Measurements from ENCODE around the gene PATE1. TPM values are rescaled to one million over a fixed set of nuclear protein-coding genes. Genes with fewer than 3 reads are reported as not detected.
"Not testable (repeated sequence)": the region's sequence is repeated elsewhere in the genome, so short reads cannot be mapped to it uniquely, and the experiment has no call there.

PATE1 gene
- not detected for total RNA-seq

GRCh38 chr11:125745979-125746378 lies at the start of gene PATE1:
TSS of gene PATE1 (plus strand) at chr11:125746279. CDS start at chr11:125746305, 26 bp downstream.
- Histone ChIP-seq H3K9me3 (ENCODE audit: control insufficient read depth in 3 of 3, low read length in 3 of 3) (no peaks in the 10 kb centered on the region), H3K4me3 (ENCODE audit: low read length in 3 of 3) (no peak within 1 kb of the TSS), H3K9ac (ENCODE audit: low read depth in 1 of 3, low read length in 3 of 3) (no peak within 1 kb of the TSS), H3K4me1 (ENCODE audit: control insufficient read depth in 3 of 3, insufficient read depth in 3 of 3, low read length in 3 of 3) (no peaks in the 10 kb centered on the region), H3K27ac (ENCODE audit: low read depth, low read length) (no peak within 1 kb of the TSS), H3K36me3 (ENCODE audit: control insufficient read depth in 3 of 3, insufficient read depth in 3 of 3, low read length in 3 of 3) (no peaks in the 10 kb centered on the region), H3K27me3 (ENCODE audit: control insufficient read depth in 3 of 3, insufficient read depth in 3 of 3, low read length in 3 of 3) (peaks cover 0 to 3% (median 0%) of the 10 kb centered on the region in 3 donors)

GRCh38 chr11:125701018-125701610 lies 45.0 kb upstream of the PATE1 start:
- Histone ChIP-seq H3K4me1 (ENCODE audit: control insufficient read depth in 3 of 3, insufficient read depth in 3 of 3, low read length in 3 of 3) (no peaks in the 10 kb centered on the region), H3K9me3 (ENCODE audit: control insufficient read depth in 3 of 3, low read length in 3 of 3) (no peaks in the 10 kb centered on the region), H3K4me3 (ENCODE audit: low read length in 3 of 3) (no peak overlapping the region), H3K36me3 (ENCODE audit: control insufficient read depth in 3 of 3, insufficient read depth in 3 of 3, low read length in 3 of 3) (no peaks in the 10 kb centered on the region), H3K9ac (ENCODE audit: low read depth in 1 of 3, low read length in 3 of 3) (no peak overlapping the region), H3K27ac (ENCODE audit: low read depth, low read length) (no peak overlapping the region), H3K27me3 (ENCODE audit: control insufficient read depth in 3 of 3, insufficient read depth in 3 of 3, low read length in 3 of 3) (peaks cover 0 to 7% (median 0%) of the 10 kb centered on the region in 3 donors)

GRCh38 chr11:125701858-125702621 lies 44.0 kb upstream of the PATE1 start:
- no peaks in the 10 kb centered on the region for H3K4me1 ChIP-seq (ENCODE audit: control insufficient read depth in 3 of 3, insufficient read depth in 3 of 3, low read length in 3 of 3)
- H3K4me3 ChIP-seq (ENCODE audit: low read length in 3 of 3): no peak overlapping the region
- H3K9me3 ChIP-seq (ENCODE audit: control insufficient read depth in 3 of 3, low read length in 3 of 3): no peaks in the 10 kb centered on the region

GRCh38 chr11:125704686-125705085 lies 41.4 kb upstream of the PATE1 start:
- H3K9ac ChIP-seq (ENCODE audit: low read depth in 1 of 3, low read length in 3 of 3); H3K27me3 ChIP-seq (ENCODE audit: control insufficient read depth in 3 of 3, insufficient read depth in 3 of 3, low read length in 3 of 3); H3K36me3 ChIP-seq (ENCODE audit: control insufficient read depth in 3 of 3, insufficient read depth in 3 of 3, low read length in 3 of 3); H3K27ac ChIP-seq (ENCODE audit: low read depth, low read length); H3K4me3 ChIP-seq (ENCODE audit: low read length in 3 of 3); H3K9me3 ChIP-seq (ENCODE audit: control insufficient read depth in 3 of 3, low read length in 3 of 3); H3K4me1 ChIP-seq (ENCODE audit: control insufficient read depth in 3 of 3, insufficient read depth in 3 of 3, low read length in 3 of 3): not testable (repeated sequence)

More at GRCh38 chr11:125701858-125702621, 44.0 kb upstream of the PATE1 start:
- H3K27ac ChIP-seq (ENCODE audit: low read depth, low read length): no peak overlapping the region
- H3K9ac ChIP-seq (ENCODE audit: low read depth in 1 of 3, low read length in 3 of 3): no peak overlapping the region
- H3K36me3 ChIP-seq (ENCODE audit: control insufficient read depth in 3 of 3, insufficient read depth in 3 of 3, low read length in 3 of 3): no peaks in the 10 kb centered on the region
- H3K27me3 ChIP-seq (ENCODE audit: control insufficient read depth in 3 of 3, insufficient read depth in 3 of 3, low read length in 3 of 3): peaks cover 0 to 7% (median 0%) of the 10 kb centered on the region in 3 donors

- Histone ChIP-seq H3K36me3 (ENCODE audit: control insufficient read depth in 3 of 3, insufficient read depth in 3 of 3, low read length in 3 of 3) (no peaks in the 10 kb centered on the region), H3K9ac (ENCODE audit: low read depth in 1 of 3, low read length in 3 of 3) (no peak overlapping the region), H3K4me3 (ENCODE audit: low read length in 3 of 3) (no peak overlapping the region), H3K27ac (ENCODE audit: low read depth, low read length) (no peak overlapping the region), H3K4me1 (ENCODE audit: control insufficient read depth in 3 of 3, insufficient read depth in 3 of 3, low read length in 3 of 3) (no peaks in the 10 kb centered on the region), H3K27me3 (ENCODE audit: control insufficient read depth in 3 of 3, insufficient read depth in 3 of 3, low read length in 3 of 3) (peaks cover 0 to 3% (median 0%) of the 10 kb centered on the region in 3 donors), H3K9me3 (ENCODE audit: control insufficient read depth in 3 of 3, low read length in 3 of 3) (no peaks in the 10 kb centered on the region)
Measured at GRCh38 chr11:125720781-125721180, 25.3 kb upstream of the PATE1 start.

GRCh38 chr11:125724125-125724524 lies 22.0 kb upstream of the PATE1 start:
- Histone ChIP-seq H3K4me3 (ENCODE audit: low read length in 3 of 3) (no peak overlapping the region), H3K27ac (ENCODE audit: low read depth, low read length) (no peak overlapping the region), H3K9ac (ENCODE audit: low read depth in 1 of 3, low read length in 3 of 3) (no peak overlapping the region), H3K4me1 (ENCODE audit: control insufficient read depth in 3 of 3, insufficient read depth in 3 of 3, low read length in 3 of 3) (no peaks in the 10 kb centered on the region), H3K9me3 (ENCODE audit: control insufficient read depth in 3 of 3, low read length in 3 of 3) (no peaks in the 10 kb centered on the region), H3K27me3 (ENCODE audit: control insufficient read depth in 3 of 3, insufficient read depth in 3 of 3, low read length in 3 of 3) (peaks cover 0 to 3% (median 0%) of the 10 kb centered on the region in 3 donors), H3K36me3 (ENCODE audit: control insufficient read depth in 3 of 3, insufficient read depth in 3 of 3, low read length in 3 of 3) (no peaks in the 10 kb centered on the region)

GRCh38 chr11:125728969-125729368 lies 17.1 kb upstream of the PATE1 start:
- Histone ChIP-seq H3K4me3 (ENCODE audit: low read length in 3 of 3) (no peak overlapping the region), H3K4me1 (ENCODE audit: control insufficient read depth in 3 of 3, insufficient read depth in 3 of 3, low read length in 3 of 3) (no peaks in the 10 kb centered on the region), H3K27ac (ENCODE audit: low read depth, low read length) (no peak overlapping the region), H3K27me3 (ENCODE audit: control insufficient read depth in 3 of 3, insufficient read depth in 3 of 3, low read length in 3 of 3) (no peaks in the 10 kb centered on the region), H3K9me3 (ENCODE audit: control insufficient read depth in 3 of 3, low read length in 3 of 3) (no peaks in the 10 kb centered on the region), H3K36me3 (ENCODE audit: control insufficient read depth in 3 of 3, insufficient read depth in 3 of 3, low read length in 3 of 3) (no peaks in the 10 kb centered on the region), H3K9ac (ENCODE audit: low read depth in 1 of 3, low read length in 3 of 3) (no peak overlapping the region)

GRCh38 chr11:125740617-125741016 lies 5.5 kb upstream of the PATE1 start:
- no peak overlapping the region for H3K9ac ChIP-seq (ENCODE audit: low read depth in 1 of 3, low read length in 3 of 3)
- H3K27me3 ChIP-seq (ENCODE audit: control insufficient read depth in 3 of 3, insufficient read depth in 3 of 3, low read length in 3 of 3): no peaks in the 10 kb centered on the region
- no peaks in the 10 kb centered on the region for H3K4me1 ChIP-seq (ENCODE audit: control insufficient read depth in 3 of 3, insufficient read depth in 3 of 3, low read length in 3 of 3)
- H3K36me3 ChIP-seq (ENCODE audit: control insufficient read depth in 3 of 3, insufficient read depth in 3 of 3, low read length in 3 of 3): no peaks in the 10 kb centered on the region
- no peaks in the 10 kb centered on the region for H3K9me3 ChIP-seq (ENCODE audit: control insufficient read depth in 3 of 3, low read length in 3 of 3)
- no peak overlapping the region for H3K4me3 ChIP-seq (ENCODE audit: low read length in 3 of 3)
- H3K27ac ChIP-seq (ENCODE audit: low read depth, low read length): no peak overlapping the region

- Histone ChIP-seq H3K27me3 (ENCODE audit: control insufficient read depth in 3 of 3, insufficient read depth in 3 of 3, low read length in 3 of 3) (peaks cover 0 to 3% (median 0%) of the 10 kb centered on the region in 3 donors), H3K27ac (ENCODE audit: low read depth, low read length) (no peak overlapping the region), H3K4me1 (ENCODE audit: control insufficient read depth in 3 of 3, insufficient read depth in 3 of 3, low read length in 3 of 3) (no peaks in the 10 kb centered on the region), H3K9ac (ENCODE audit: low read depth in 1 of 3, low read length in 3 of 3) (no peak overlapping the region), H3K4me3 (ENCODE audit: low read length in 3 of 3) (no peak overlapping the region), H3K36me3 (ENCODE audit: control insufficient read depth in 3 of 3, insufficient read depth in 3 of 3, low read length in 3 of 3) (no peaks in the 10 kb centered on the region), H3K9me3 (ENCODE audit: control insufficient read depth in 3 of 3, low read length in 3 of 3) (no peaks in the 10 kb centered on the region)
Measured at GRCh38 chr11:125743681-125744080, 2.4 kb upstream of the PATE1 start.

GRCh38 chr11:125750629-125751028 lies 4.5 kb downstream of the PATE1 start:
- Histone ChIP-seq H3K36me3 (ENCODE audit: control insufficient read depth in 3 of 3, insufficient read depth in 3 of 3, low read length in 3 of 3) (no peaks in the 10 kb centered on the region), H3K4me1 (ENCODE audit: control insufficient read depth in 3 of 3, insufficient read depth in 3 of 3, low read length in 3 of 3) (no peaks in the 10 kb centered on the region), H3K27ac (ENCODE audit: low read depth, low read length) (no peak overlapping the region), H3K4me3 (ENCODE audit: low read length in 3 of 3) (no peak overlapping the region), H3K27me3 (ENCODE audit: control insufficient read depth in 3 of 3, insufficient read depth in 3 of 3, low read length in 3 of 3) (peaks cover 0 to 3% (median 0%) of the 10 kb centered on the region in 3 donors), H3K9me3 (ENCODE audit: control insufficient read depth in 3 of 3, low read length in 3 of 3) (no peaks in the 10 kb centered on the region), H3K9ac (ENCODE audit: low read depth in 1 of 3, low read length in 3 of 3) (no peak overlapping the region)

All from skeletal muscle tissue (tissue), 4 donors.